HL-60 (cell line): Measurements from ENCODE around the gene RBX1.

Experiments used
- DNase-seq, 2 experiments: peaks; one replicate each; pipeline ENCODE4 v3.0.0-alpha.2; 2010 to 2020; ENCODE audit warnings: low read depth in 1 of 2, low spot score in 1 of 2
- H3K27ac ChIP-seq: fragments of 250-450 bp; sonication (Bioruptor Pico); replicated peaks from 2 replicates; pipeline ENCODE4 v1.5.1; 2020; ENCODE audit warnings: mild to moderate bottlenecking, moderate library complexity
- H3K27me3 ChIP-seq: fragments of 250-450 bp; sonication (Bioruptor Pico); 2 replicates; pipeline ENCODE4 v1.5.1; 2021; ENCODE audit warnings: mild to moderate bottlenecking, moderate library complexity; ENCODE audit not compliant: insufficient read depth, poor library complexity, severe bottlenecking
- H3K4me3 ChIP-seq: replicated peaks from 2 replicates; pipeline ENCODE4 v1.5.1; 2011; ENCODE audit warnings: mild to moderate bottlenecking, control low read depth, low read length; ENCODE audit not compliant: insufficient read depth
- CTCF ChIP-seq: IDR thresholded peaks from one replicate; pipeline ENCODE4 v1.5.1; 2011; ENCODE audit warnings: low read length, control low read depth, inconsistent platforms; ENCODE audit not compliant: insufficient read depth
- GABPA ChIP-seq: IDR thresholded peaks from 2 replicates; pipeline ENCODE4 v1.6.1; 2012; ENCODE audit warnings: low read depth
- POLR2AphosphoS5 ChIP-seq: IDR thresholded peaks from 2 replicates; pipeline ENCODE4 v1.6.1; 2012; ENCODE audit warnings: low read depth
- REST ChIP-seq: IDR thresholded peaks from 2 replicates; pipeline ENCODE4 v1.6.1; 2012; ENCODE audit warnings: low read depth; ENCODE audit not compliant: insufficient replicate concordance
- SPI1 ChIP-seq: IDR thresholded peaks from 2 replicates; pipeline ENCODE4 v1.6.1; 2012; ENCODE audit warnings: low read depth, mild to moderate bottlenecking, borderline replicate concordance

The RBX1 gene

GRCh38 chr22:40951795-40952605 is 822 bp downstream of the RBX1 start:
- Histone ChIP-seq H3K27me3 (no peaks in the 10 kb centered on the region), H3K27ac (peak overlapping the region; percentile 92), H3K4me3 (peak overlapping the region; percentile 93)
- TF ChIP-seq POLR2AphosphoS5: no peak
- no peak for TF ChIP-seq REST
- no peak for TF ChIP-seq CTCF
- TF ChIP-seq SPI1: no peak
- no peak for TF ChIP-seq GABPA
- DNase-seq: peak in 1 of 2 experiments; percentile 8

GRCh38 chr22:40953471-40953870 is 2.3 kb downstream of the RBX1 start:
- no peak overlapping the region for H3K27ac ChIP-seq
- H3K4me3 ChIP-seq: no peak overlapping the region
- H3K27me3 ChIP-seq: no peaks in the 10 kb centered on the region
- TF ChIP-seq GABPA (no peak), POLR2AphosphoS5 (no peak), REST (no peak), SPI1 (no peak), CTCF (no peak)
- no peak for DNase-seq

- H3K27me3 ChIP-seq: no peaks in the 10 kb centered on the region
- TF ChIP-seq CTCF (no peak), POLR2AphosphoS5 (no peak), GABPA (no peak), REST (no peak), SPI1 (no peak)
- no peak for DNase-seq
- H3K4me3 ChIP-seq: no peak overlapping the region
- H3K27ac ChIP-seq: no peak overlapping the region
These were observed 2.9 kb downstream of the RBX1 start for GRCh38 chr22:40954113-40954512.
